HepG2 (cell line): ENCODE measurements around the gene FANCL. TPM values are rescaled to one million over a fixed set of nuclear protein-coding genes. Genes with fewer than 3 reads are reported as not detected.

Source experiments
- ATAC-seq: fragments of 200-7000 bp; cut with Tn5 transposase; 3 replicates; pipeline ENCODE4 v1.9.1; 2020; ENCODE audit warnings: mild to moderate bottlenecking, moderate library complexity
- BruUV-seq: library from RNA; stranded (reverse); fragments of 400-500 nt; replicated peaks from 2 replicates; lab custom pipeline; 2021; lab: Mats Ljungman, UMichigan
- CTCF ChIA-PET: fragments of 300-600 bp; formaldehyde crosslinking; extraction: SDS; loops from one replicate; lab custom pipeline; 2021; ENCODE audit warnings: low total read pairs, inconsistent platforms, low intra/inter-chr PET ratio; lab: Yijun Ruan, JAX
- POLR2A ChIA-PET: fragments of 350-600 bp; sonication (Branson Sonifier 250); formaldehyde crosslinking; loops from one replicate; lab custom pipeline; 2020; ENCODE audit warnings: antibody characterized with exemption, inconsistent platforms; lab: Yijun Ruan, JAX
- DNase-seq: peaks from one replicate; pipeline ENCODE4 v3.0.0-alpha.2; 2015; ENCODE audit warnings: low spot score
- FAIRE-seq: peaks from 3 replicates; lab custom pipeline; 2011; peaks lifted over from hg19 to GRCh38; lab: Jason Lieb, UNC
- H2AFZ ChIP-seq: one replicate; pipeline ENCODE4 v1.6.1; 2011; ENCODE audit warnings: low read length, inconsistent platforms
- H3K27ac ChIP-seq: fragments of 300-600 bp; 3 replicates; pipeline ENCODE4 v1.8.0; 2011; ENCODE audit warnings: mixed run types, mild to moderate bottlenecking, mixed read lengths, low read length, inconsistent platforms; ENCODE audit not compliant: insufficient read depth; ENCODE audit errors: extremely low read length
- H3K27me3 ChIP-seq, 2 experiments: fragments of 200-600 bp in 1 of 2; 2 replicates in 1 of 2; 3 replicates in 1 of 2; pipeline versions ENCODE4 v1.6.0 to v1.8.0; 2011; ENCODE audit warnings: low read length in 2 of 2, mild to moderate bottlenecking in 2 of 2, moderate library complexity in 2 of 2, inconsistent platforms in 1 of 2; ENCODE audit not compliant: insufficient read depth in 2 of 2, control insufficient read depth in 1 of 2
- H3K36me3 ChIP-seq, 2 experiments: fragments of 200-600 bp in 1 of 2; replicated peaks in 1 of 2; 2 replicates in 1 of 2; 3 replicates in 1 of 2; pipeline versions ENCODE4 v1.5.1 to v1.8.0; 2011; ENCODE audit warnings: low read length in 2 of 2, inconsistent platforms in 1 of 2; ENCODE audit not compliant: insufficient read depth in 2 of 2, control insufficient read depth in 1 of 2
- H3K4me1 ChIP-seq: 2 replicates; pipeline ENCODE4 v1.5.1; 2012; ENCODE audit warnings: low read length, inconsistent platforms; ENCODE audit not compliant: insufficient read depth
- H3K4me2 ChIP-seq: 2 replicates; pipeline ENCODE4 v1.6.0; 2011; ENCODE audit warnings: low read depth, low read length, inconsistent platforms
- H3K4me3 ChIP-seq, 3 experiments: fragments of 200-600 bp in 1 of 3; sonication (generic), shearing (Covaris generic) in 1 of 3; replicated peaks in 1 of 3; 2 replicates each; pipeline ENCODE4 v1.5.1; 2011 to 2016; ENCODE audit warnings: low read length in 3 of 3, inconsistent platforms in 2 of 3, low read depth in 2 of 3, mild to moderate bottlenecking in 2 of 3, control low read depth in 1 of 3, mixed read lengths in 1 of 3; ENCODE audit not compliant: insufficient read depth in 1 of 3
- H3K79me2 ChIP-seq: one replicate; pipeline ENCODE4 v1.6.1; 2011; ENCODE audit warnings: low read length, inconsistent platforms; ENCODE audit not compliant: insufficient read depth
- H3K9ac ChIP-seq: 2 replicates; pipeline ENCODE4 v1.6.0; 2011; ENCODE audit warnings: mild to moderate bottlenecking, low read depth, low read length, inconsistent platforms; ENCODE audit not compliant: insufficient read depth
- H3K9me3 ChIP-seq: 2 replicates; pipeline ENCODE4 v1.5.1; 2012; ENCODE audit warnings: mild to moderate bottlenecking, low read length
- H4K20me1 ChIP-seq: 2 replicates; pipeline ENCODE4 v1.6.0; 2011; ENCODE audit warnings: inconsistent platforms, mild to moderate bottlenecking, low read length, moderate library complexity; ENCODE audit not compliant: insufficient read depth
- DMAP1 ChIP-seq: IDR thresholded peaks from 2 replicates; pipeline ENCODE4 v1.6.1; 2016
- NCOA2 ChIP-seq: sonication (generic); formaldehyde crosslinking; IDR thresholded peaks from 2 replicates; pipeline ENCODE4 v1.8.0; 2022; ENCODE audit warnings: inconsistent platforms
- RORA ChIP-seq: sonication (generic); formaldehyde crosslinking; IDR thresholded peaks from 2 replicates; pipeline ENCODE4 v1.5.0; 2020; ENCODE audit warnings: mild to moderate bottlenecking, missing genetic modification reagents, moderate library complexity
- SP4 ChIP-seq: sonication (generic); formaldehyde crosslinking; IDR thresholded peaks from 2 replicates; pipeline ENCODE4 v1.8.1; 2023; ENCODE audit warnings: mild to moderate bottlenecking, missing genetic modification reagents
- STAT5B ChIP-seq: sonication (generic); formaldehyde crosslinking; IDR thresholded peaks from 2 replicates; pipeline ENCODE4 v1.4.0; 2020; ENCODE audit warnings: missing genetic modification reagents
- ZBTB3 ChIP-seq: sonication (generic); formaldehyde crosslinking; IDR thresholded peaks from 2 replicates; pipeline ENCODE4 v1.4.0; 2020; ENCODE audit warnings: low read depth, mild to moderate bottlenecking, moderate library complexity, missing genetic modification reagents, borderline replicate concordance
- ZNF124 ChIP-seq: sonication (generic); formaldehyde crosslinking; IDR thresholded peaks from 2 replicates; pipeline ENCODE4 v1.4.0; 2020; ENCODE audit warnings: missing genetic modification reagents
- ZNF382 ChIP-seq: sonication (generic); formaldehyde crosslinking; IDR thresholded peaks from 2 replicates; pipeline ENCODE4 v1.5.0; 2020; ENCODE audit warnings: missing genetic modification reagents, mild to moderate bottlenecking, borderline replicate concordance
- ZNF713 ChIP-seq: sonication (generic); formaldehyde crosslinking; IDR thresholded peaks from 2 replicates; pipeline ENCODE4 v1.4.0; 2020; ENCODE audit warnings: mild to moderate bottlenecking, missing genetic modification reagents
- ZNF891 ChIP-seq: sonication (generic); formaldehyde crosslinking; IDR thresholded peaks from 2 replicates; pipeline ENCODE4 v1.5.0; 2020; ENCODE audit warnings: mild to moderate bottlenecking, missing genetic modification reagents
- WGBS: methylation state at CpG from one replicate; pipeline ENCODE4 v1.1.6; 2017; ENCODE audit warnings: low lambda C conversion rate; 5-methylcytosine and 5-hydroxymethylcytosine counted together
- in situ Hi-C: cut with HindIII; loops from 2 replicates; pipeline ENCODE4 v1.10.0; 2017; ENCODE audit warnings: low pct_unique_long_range_greater_than_20kb; ENCODE audit not compliant: extremely low pct_ligation_motif_present
- intact Hi-C: fragments of 100-400 bp; cut with micrococcal nuclease; formaldehyde crosslinking; loops from one replicate; pipeline ENCODE4 v1.10.0; 2022; ENCODE audit not compliant: unreplicated experiment
- polyA plus RNA-seq, 8 experiments: library from polyadenylated mRNA; depleted of rRNA in 3 of 8; stranded (reverse) in 7 of 8; unstranded in 1 of 8; fragments of >200 nt; fragmentation: Illumina TruSeq in 4 of 8; extraction: Trizol in 4 of 8; gene quantifications; 2 replicates each; pipeline versions ENCODE4 v1.2.1 to v1.2.3, GENCODE V29; 2011 to 2016; ENCODE audit warnings: low read depth in 4 of 8, missing spikeins in 1 of 8, mixed read lengths in 1 of 8; ENCODE audit not compliant: insufficient read depth in 1 of 8
- total RNA-seq, 5 experiments: library from RNA; depleted of rRNA; stranded (reverse); fragments of >200 nt; fragmentation: Illumina TruSeq; extraction: Trizol; gene quantifications; 2 replicates each; pipeline ENCODE4 v1.2.3, GENCODE V29; 2016; ENCODE audit warnings: low read depth in 1 of 5
- TF ChIP-seq, protein P1 (sequence below): sonication (generic); formaldehyde crosslinking; IDR thresholded peaks from 2 replicates; pipeline ENCODE4 v1.5.0; 2020; ENCODE audit warnings: mild to moderate bottlenecking, missing genetic modification reagents, moderate library complexity
- TF ChIP-seq, protein P2 (sequence below): IDR thresholded peaks from 2 replicates; pipeline ENCODE4 v1.6.1; 2018; ENCODE audit warnings: missing genetic modification reagents
- TF ChIP-seq, protein P3 (sequence below): sonication (generic); formaldehyde crosslinking; IDR thresholded peaks from 2 replicates; pipeline ENCODE4 v1.8.0; 2022; ENCODE audit warnings: mild to moderate bottlenecking, missing genetic modification reagents, moderate library complexity
- TF ChIP-seq, protein P4 (sequence below): sonication (generic); formaldehyde crosslinking; IDR thresholded peaks from 2 replicates; pipeline ENCODE4 v1.5.0; 2020; ENCODE audit warnings: missing genetic modification reagents

The FANCL gene
- total and polyA plus RNA-seq, 2 of the 13 experiments (the other 11 are each of a cell fraction or from before 2014, with no cell fraction given): 40.7 to 66.8 TPM

DNA sequence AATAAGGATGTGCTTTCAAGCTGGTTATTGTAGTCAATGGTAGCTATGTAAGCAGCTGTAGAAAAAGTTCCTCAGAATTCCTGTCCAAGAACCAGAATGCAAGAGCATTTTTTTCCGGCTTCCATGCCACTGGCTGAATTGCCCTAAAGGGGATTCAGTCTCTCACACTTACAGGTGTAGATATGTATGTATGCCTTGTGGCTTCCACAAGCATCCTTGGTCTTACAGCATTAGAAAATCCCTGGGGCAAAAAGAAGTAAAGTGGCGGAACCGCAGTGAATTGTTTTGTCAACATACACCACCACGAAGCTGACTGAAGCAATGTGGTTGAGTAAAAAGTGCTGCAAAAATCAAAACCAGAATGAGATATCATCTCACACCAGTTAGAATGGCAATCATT lies 54.6 kb downstream of the FANCL start:
- Histone ChIP-seq H3K9ac (no peak overlapping the region), H4K20me1 (no peaks in the 10 kb centered on the region), H3K36me3 (peaks cover 2 to 8% of the 10 kb centered on the region in 2 experiments; a peak in 3 of 5 replicates), H3K4me2 (no peak overlapping the region), H3K4me1 (no peaks in the 10 kb centered on the region), H3K27ac (no peak overlapping the region), H3K79me2 (no peaks in the 10 kb centered on the region), H2AFZ (no peak overlapping the region), H3K9me3 (no peaks in the 10 kb centered on the region), H3K4me3 (no peak overlapping the region)
- ChIA-PET POLR2A (no interaction called here), CTCF (no interaction called here)
- intact Hi-C loops (no loop called here), in situ Hi-C loops (no loop called here)
- FAIRE-seq (no peak), ATAC-seq (no peak)
- 89% methylated on average over 4 of the region's 4 CpGs for WGBS
- TF ChIP-seq ZBTB3 (CRISPR knock-in tag) (no peak), ZNF713 (CRISPR knock-in tag) (no peak), RORA (no peak), NCOA2 (CRISPR knock-in tag) (no peak), ZNF891 (CRISPR knock-in tag) (no peak), ZNF382 (no peak), DMAP1 (no peak), ZNF124 (CRISPR knock-in tag) (no peak), SP4 (no peak), STAT5B (CRISPR knock-in tag) (no peak)
- TF ChIP-seq, protein P1, sequence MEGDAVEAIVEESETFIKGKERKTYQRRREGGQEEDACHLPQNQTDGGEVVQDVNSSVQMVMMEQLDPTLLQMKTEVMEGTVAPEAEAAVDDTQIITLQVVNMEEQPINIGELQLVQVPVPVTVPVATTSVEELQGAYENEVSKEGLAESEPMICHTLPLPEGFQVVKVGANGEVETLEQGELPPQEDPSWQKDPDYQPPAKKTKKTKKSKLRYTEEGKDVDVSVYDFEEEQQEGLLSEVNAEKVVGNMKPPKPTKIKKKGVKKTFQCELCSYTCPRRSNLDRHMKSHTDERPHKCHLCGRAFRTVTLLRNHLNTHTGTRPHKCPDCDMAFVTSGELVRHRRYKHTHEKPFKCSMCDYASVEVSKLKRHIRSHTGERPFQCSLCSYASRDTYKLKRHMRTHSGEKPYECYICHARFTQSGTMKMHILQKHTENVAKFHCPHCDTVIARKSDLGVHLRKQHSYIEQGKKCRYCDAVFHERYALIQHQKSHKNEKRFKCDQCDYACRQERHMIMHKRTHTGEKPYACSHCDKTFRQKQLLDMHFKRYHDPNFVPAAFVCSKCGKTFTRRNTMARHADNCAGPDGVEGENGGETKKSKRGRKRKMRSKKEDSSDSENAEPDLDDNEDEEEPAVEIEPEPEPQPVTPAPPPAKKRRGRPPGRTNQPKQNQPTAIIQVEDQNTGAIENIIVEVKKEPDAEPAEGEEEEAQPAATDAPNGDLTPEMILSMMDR: no peak
- TF ChIP-seq, protein P2, sequence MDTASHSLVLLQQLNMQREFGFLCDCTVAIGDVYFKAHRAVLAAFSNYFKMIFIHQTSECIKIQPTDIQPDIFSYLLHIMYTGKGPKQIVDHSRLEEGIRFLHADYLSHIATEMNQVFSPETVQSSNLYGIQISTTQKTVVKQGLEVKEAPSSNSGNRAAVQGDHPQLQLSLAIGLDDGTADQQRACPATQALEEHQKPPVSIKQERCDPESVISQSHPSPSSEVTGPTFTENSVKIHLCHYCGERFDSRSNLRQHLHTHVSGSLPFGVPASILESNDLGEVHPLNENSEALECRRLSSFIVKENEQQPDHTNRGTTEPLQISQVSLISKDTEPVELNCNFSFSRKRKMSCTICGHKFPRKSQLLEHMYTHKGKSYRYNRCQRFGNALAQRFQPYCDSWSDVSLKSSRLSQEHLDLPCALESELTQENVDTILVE: no peak
- TF ChIP-seq, protein P3, sequence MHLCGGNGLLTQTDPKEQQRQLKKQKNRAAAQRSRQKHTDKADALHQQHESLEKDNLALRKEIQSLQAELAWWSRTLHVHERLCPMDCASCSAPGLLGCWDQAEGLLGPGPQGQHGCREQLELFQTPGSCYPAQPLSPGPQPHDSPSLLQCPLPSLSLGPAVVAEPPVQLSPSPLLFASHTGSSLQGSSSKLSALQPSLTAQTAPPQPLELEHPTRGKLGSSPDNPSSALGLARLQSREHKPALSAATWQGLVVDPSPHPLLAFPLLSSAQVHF (CRISPR knock-in tag): no peak
- TF ChIP-seq, protein P4, sequence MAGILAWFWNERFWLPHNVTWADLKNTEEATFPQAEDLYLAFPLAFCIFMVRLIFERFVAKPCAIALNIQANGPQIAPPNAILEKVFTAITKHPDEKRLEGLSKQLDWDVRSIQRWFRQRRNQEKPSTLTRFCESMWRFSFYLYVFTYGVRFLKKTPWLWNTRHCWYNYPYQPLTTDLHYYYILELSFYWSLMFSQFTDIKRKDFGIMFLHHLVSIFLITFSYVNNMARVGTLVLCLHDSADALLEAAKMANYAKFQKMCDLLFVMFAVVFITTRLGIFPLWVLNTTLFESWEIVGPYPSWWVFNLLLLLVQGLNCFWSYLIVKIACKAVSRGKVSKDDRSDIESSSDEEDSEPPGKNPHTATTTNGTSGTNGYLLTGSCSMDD (CRISPR knock-in tag): no peak
- TF ChIP-seq, all 625 proteins: peak for 0
- H3K27me3 ChIP-seq: no peaks in the 10 kb centered on the region
- no peak for DNase-seq
- BruUV-seq: no TSS peak
